ENCODE data around the gene PTPRK.

- no peak for TF ChIP-seq ZBTB33 (IDR thresholded peaks at IDR 0.05)
- TF ChIP-seq, protein P1, sequence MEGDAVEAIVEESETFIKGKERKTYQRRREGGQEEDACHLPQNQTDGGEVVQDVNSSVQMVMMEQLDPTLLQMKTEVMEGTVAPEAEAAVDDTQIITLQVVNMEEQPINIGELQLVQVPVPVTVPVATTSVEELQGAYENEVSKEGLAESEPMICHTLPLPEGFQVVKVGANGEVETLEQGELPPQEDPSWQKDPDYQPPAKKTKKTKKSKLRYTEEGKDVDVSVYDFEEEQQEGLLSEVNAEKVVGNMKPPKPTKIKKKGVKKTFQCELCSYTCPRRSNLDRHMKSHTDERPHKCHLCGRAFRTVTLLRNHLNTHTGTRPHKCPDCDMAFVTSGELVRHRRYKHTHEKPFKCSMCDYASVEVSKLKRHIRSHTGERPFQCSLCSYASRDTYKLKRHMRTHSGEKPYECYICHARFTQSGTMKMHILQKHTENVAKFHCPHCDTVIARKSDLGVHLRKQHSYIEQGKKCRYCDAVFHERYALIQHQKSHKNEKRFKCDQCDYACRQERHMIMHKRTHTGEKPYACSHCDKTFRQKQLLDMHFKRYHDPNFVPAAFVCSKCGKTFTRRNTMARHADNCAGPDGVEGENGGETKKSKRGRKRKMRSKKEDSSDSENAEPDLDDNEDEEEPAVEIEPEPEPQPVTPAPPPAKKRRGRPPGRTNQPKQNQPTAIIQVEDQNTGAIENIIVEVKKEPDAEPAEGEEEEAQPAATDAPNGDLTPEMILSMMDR (IDR thresholded peaks at IDR 0.05; ENCODE audit: low read depth, low read length, missing input control) = no peak
- TF ChIP-seq MAX (IDR thresholded peaks at IDR 0.05) = no peak
- no peak for TF ChIP-seq HNF4A (conservative IDR thresholded peaks at IDR 0.05)
- TF ChIP-seq GABPA (IDR thresholded peaks at IDR 0.05 in 1 of 2, conservative IDR thresholded peaks at IDR 0.05 in 1 of 2) = no peak
- no peak for TF ChIP-seq REST (IDR thresholded peaks at IDR 0.05)
- TF ChIP-seq RAD21 (IDR thresholded peaks at IDR 0.05) = no peak
- no peak for TF ChIP-seq YY1 (IDR thresholded peaks at IDR 0.05)
- no peak for TF ChIP-seq TAF1 (conservative IDR thresholded peaks at IDR 0.05)
- no peak for TF ChIP-seq RXRA (IDR thresholded peaks at IDR 0.05)
- TF ChIP-seq SP1 (IDR thresholded peaks at IDR 0.05) = no peak
- TF ChIP-seq JUND (IDR thresholded peaks at IDR 0.05) = no peak
These were observed 483.4 kb downstream of the PTPRK start for GRCh38 chr6:128036808-128037570.

Measured in liver (tissue), 3 donors.